ENCODE data around the gene WWOX. TPM values are rescaled to one million over a fixed set of nuclear protein-coding genes. Genes with fewer than 3 reads are reported as not detected.

Gene WWOX
- total RNA-seq, 1 donor from 2014 or later = 7.3 TPM

DNA sequence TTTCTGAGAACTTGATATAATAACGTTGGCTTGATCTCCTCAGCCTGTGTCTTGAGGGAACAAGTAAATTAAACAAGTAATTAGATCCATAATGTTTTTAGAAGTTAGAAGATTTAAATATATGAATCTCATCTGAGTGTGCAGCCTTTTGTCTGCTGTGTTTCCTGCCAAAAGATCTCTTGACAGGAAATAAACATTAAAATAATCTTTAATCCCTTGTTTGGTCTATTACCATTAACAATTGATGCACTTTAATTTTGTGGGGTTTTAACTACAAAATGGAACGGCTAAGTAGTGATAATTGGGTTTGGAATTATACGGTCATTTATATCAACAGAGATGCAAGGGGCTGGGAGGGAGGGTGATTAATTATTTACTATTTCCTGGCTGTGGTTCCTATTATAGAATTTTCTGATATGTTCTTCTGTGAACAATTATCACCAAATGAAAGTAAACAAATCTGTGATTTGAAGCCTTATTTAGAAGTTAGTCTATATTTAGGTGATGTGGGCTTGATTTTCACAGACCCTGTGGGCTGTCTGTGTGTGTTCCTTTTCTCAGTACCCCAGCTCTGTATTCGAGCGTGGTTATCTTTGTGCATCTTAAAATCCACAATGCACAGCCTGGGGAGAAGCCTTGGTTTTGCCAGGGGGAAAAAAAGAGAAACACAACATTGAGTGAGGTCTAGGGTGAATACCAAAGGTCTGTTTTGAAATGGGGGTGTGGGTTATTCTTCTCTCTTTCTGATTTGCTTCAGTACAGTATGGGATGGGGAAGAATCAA, 556.1 kb downstream of the WWOX start:
- H3K9me3 ChIP-seq (ENCODE audit: insufficient read depth, low read depth, low read length) = no peaks in the 10 kb centered on the region
- H3K4me1 Mint-ChIP-seq (ENCODE audit: low read depth, unreplicated experiment) = no peaks in the 10 kb centered on the region
- H3K27ac Mint-ChIP-seq (ENCODE audit: unreplicated experiment) = no peak overlapping the region
- no peaks in the 10 kb centered on the region for H3K9me3 Mint-ChIP-seq (ENCODE audit: unreplicated experiment)
- H3K4me3 Mint-ChIP-seq (ENCODE audit: unreplicated experiment) = no peak overlapping the region
- H3K9ac ChIP-seq (ENCODE audit: low read length) = no peak overlapping the region
- H3K4me2 ChIP-seq (ENCODE audit: low read length) = no peak overlapping the region
- no peak overlapping the region for H3K27ac ChIP-seq (ENCODE audit: low read depth, low read length)
- TF ChIP-seq, protein P1, sequence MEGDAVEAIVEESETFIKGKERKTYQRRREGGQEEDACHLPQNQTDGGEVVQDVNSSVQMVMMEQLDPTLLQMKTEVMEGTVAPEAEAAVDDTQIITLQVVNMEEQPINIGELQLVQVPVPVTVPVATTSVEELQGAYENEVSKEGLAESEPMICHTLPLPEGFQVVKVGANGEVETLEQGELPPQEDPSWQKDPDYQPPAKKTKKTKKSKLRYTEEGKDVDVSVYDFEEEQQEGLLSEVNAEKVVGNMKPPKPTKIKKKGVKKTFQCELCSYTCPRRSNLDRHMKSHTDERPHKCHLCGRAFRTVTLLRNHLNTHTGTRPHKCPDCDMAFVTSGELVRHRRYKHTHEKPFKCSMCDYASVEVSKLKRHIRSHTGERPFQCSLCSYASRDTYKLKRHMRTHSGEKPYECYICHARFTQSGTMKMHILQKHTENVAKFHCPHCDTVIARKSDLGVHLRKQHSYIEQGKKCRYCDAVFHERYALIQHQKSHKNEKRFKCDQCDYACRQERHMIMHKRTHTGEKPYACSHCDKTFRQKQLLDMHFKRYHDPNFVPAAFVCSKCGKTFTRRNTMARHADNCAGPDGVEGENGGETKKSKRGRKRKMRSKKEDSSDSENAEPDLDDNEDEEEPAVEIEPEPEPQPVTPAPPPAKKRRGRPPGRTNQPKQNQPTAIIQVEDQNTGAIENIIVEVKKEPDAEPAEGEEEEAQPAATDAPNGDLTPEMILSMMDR (IDR thresholded peaks at IDR 0.05; ENCODE audit: insufficient read depth, low read depth, low read length) = no peak
- no peak for TF ChIP-seq EZH2 (IDR thresholded peaks at IDR 0.05; ENCODE audit: insufficient read depth, low read length)
- H3K4me3 ChIP-seq (ENCODE audit: insufficient read depth, low read depth, low read length) = no peak overlapping the region
- H3K27me3 ChIP-seq (ENCODE audit: insufficient read depth, low read length) = no peaks in the 10 kb centered on the region
- no peak for FAIRE-seq
- no peak for DNase-seq (ENCODE audit: low read depth)
- no peaks in the 10 kb centered on the region for H3K79me2 ChIP-seq (ENCODE audit: insufficient read depth, low read length)
- no peaks in the 10 kb centered on the region for H3K36me3 Mint-ChIP-seq (ENCODE audit: low read depth, unreplicated experiment)
- no peaks in the 10 kb centered on the region for H3K36me3 ChIP-seq (ENCODE audit: insufficient read depth, low read length)
- no peaks in the 10 kb centered on the region for H4K20me1 ChIP-seq (ENCODE audit: insufficient read depth, low read length)
- H3K27me3 Mint-ChIP-seq (ENCODE audit: low read depth, unreplicated experiment) = peaks cover 3% of the 10 kb centered on the region
- H3K4me1 ChIP-seq (ENCODE audit: insufficient read depth, low read length) = no peaks in the 10 kb centered on the region
- no peak overlapping the region for H2AFZ ChIP-seq (ENCODE audit: low read depth, low read length)

DNA sequence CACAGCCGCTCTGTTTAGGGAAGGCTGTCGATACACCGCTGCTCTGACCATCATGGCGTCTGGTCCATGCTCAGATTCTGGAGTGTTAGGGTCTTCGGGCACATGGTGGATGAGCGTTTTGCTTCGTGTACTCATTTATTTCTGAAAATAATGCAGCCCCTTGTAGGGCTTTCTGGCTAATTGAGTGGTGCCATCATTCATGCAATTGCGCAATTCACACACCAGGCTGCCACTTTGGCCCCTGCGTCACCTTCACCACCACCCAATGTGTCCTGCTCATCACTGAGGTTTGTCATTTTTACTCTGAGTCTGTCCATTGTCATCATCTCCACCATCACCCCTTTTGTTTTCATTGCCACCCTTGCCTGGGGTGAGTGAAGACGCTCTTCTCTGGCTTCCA, 557.4 kb downstream of the WWOX start:
- DNase-seq (ENCODE audit: low read depth) = no peak
- no peaks in the 10 kb centered on the region for H4K20me1 ChIP-seq (ENCODE audit: insufficient read depth, low read length)
- TF ChIP-seq, protein P1 (IDR thresholded peaks at IDR 0.05; ENCODE audit: insufficient read depth, low read depth, low read length) = no peak
- no peak for TF ChIP-seq EZH2 (IDR thresholded peaks at IDR 0.05; ENCODE audit: insufficient read depth, low read length)
- H3K4me3 ChIP-seq (ENCODE audit: insufficient read depth, low read depth, low read length) = no peak overlapping the region
- H3K79me2 ChIP-seq (ENCODE audit: insufficient read depth, low read length) = no peaks in the 10 kb centered on the region
- H3K4me1 ChIP-seq (ENCODE audit: insufficient read depth, low read length) = no peaks in the 10 kb centered on the region
- no peaks in the 10 kb centered on the region for H3K36me3 Mint-ChIP-seq (ENCODE audit: low read depth, unreplicated experiment)
- no peaks in the 10 kb centered on the region for H3K36me3 ChIP-seq (ENCODE audit: insufficient read depth, low read length)
- no peaks in the 10 kb centered on the region for H3K9me3 Mint-ChIP-seq (ENCODE audit: unreplicated experiment)
- H2AFZ ChIP-seq (ENCODE audit: low read depth, low read length) = no peak overlapping the region
- H3K4me1 Mint-ChIP-seq (ENCODE audit: low read depth, unreplicated experiment) = no peaks in the 10 kb centered on the region
- no peaks in the 10 kb centered on the region for H3K27me3 Mint-ChIP-seq (ENCODE audit: low read depth, unreplicated experiment)
- no peak for FAIRE-seq
- no peak overlapping the region for H3K4me2 ChIP-seq (ENCODE audit: low read length)
- H3K4me3 Mint-ChIP-seq (ENCODE audit: unreplicated experiment) = no peak overlapping the region
- H3K9ac ChIP-seq (ENCODE audit: low read length) = no peak overlapping the region
- no peak overlapping the region for H3K27ac Mint-ChIP-seq (ENCODE audit: unreplicated experiment)
- H3K27me3 ChIP-seq (ENCODE audit: insufficient read depth, low read length) = no peaks in the 10 kb centered on the region
- H3K27ac ChIP-seq (ENCODE audit: low read depth, low read length) = no peak overlapping the region
- H3K9me3 ChIP-seq (ENCODE audit: insufficient read depth, low read depth, low read length) = no peaks in the 10 kb centered on the region

DNA sequence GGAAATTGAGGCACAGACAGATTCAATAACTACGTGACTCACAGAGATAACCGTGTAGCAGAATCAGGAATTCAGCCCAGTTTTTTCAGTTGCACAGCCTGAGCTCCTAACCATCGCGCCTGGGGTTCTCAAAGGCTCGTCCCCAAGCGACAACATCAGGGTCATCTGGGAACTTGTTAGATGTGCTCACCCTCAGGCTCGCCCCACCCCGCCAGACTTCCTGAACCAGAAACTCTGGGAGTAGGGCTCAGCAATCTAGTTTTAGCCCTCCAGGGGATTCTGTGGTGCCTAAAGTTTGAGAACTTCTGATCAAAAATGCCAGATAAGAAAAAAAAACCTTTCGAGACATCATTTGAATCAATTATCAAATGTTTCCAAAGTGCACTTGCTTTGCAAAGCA, 559.8 kb downstream of the WWOX start:
- DNase-seq (ENCODE audit: low read depth) (no peak), FAIRE-seq (no peak)
- no peak overlapping the region for H3K27ac Mint-ChIP-seq (ENCODE audit: unreplicated experiment)
- H4K20me1 ChIP-seq (ENCODE audit: insufficient read depth, low read length) = no peaks in the 10 kb centered on the region
- H3K27me3 Mint-ChIP-seq (ENCODE audit: low read depth, unreplicated experiment) = no peaks in the 10 kb centered on the region
- no peaks in the 10 kb centered on the region for H3K4me1 ChIP-seq (ENCODE audit: insufficient read depth, low read length)
- H3K36me3 Mint-ChIP-seq (ENCODE audit: low read depth, unreplicated experiment) = no peaks in the 10 kb centered on the region
- no peaks in the 10 kb centered on the region for H3K9me3 Mint-ChIP-seq (ENCODE audit: unreplicated experiment)
- H3K36me3 ChIP-seq (ENCODE audit: insufficient read depth, low read length) = no peaks in the 10 kb centered on the region
- no peaks in the 10 kb centered on the region for H3K79me2 ChIP-seq (ENCODE audit: insufficient read depth, low read length)
- no peak overlapping the region for H2AFZ ChIP-seq (ENCODE audit: low read depth, low read length)
- no peaks in the 10 kb centered on the region for H3K9me3 ChIP-seq (ENCODE audit: insufficient read depth, low read depth, low read length)
- peaks cover 2% of the 10 kb centered on the region for H3K27me3 ChIP-seq (ENCODE audit: insufficient read depth, low read length)
- no peak overlapping the region for H3K4me3 ChIP-seq (ENCODE audit: insufficient read depth, low read depth, low read length)
- no peak overlapping the region for H3K4me3 Mint-ChIP-seq (ENCODE audit: unreplicated experiment)
- TF ChIP-seq, protein P1 (IDR thresholded peaks at IDR 0.05; ENCODE audit: insufficient read depth, low read depth, low read length) = no peak
- no peak for TF ChIP-seq EZH2 (IDR thresholded peaks at IDR 0.05; ENCODE audit: insufficient read depth, low read length)
- no peaks in the 10 kb centered on the region for H3K4me1 Mint-ChIP-seq (ENCODE audit: low read depth, unreplicated experiment)
- H3K4me2 ChIP-seq (ENCODE audit: low read length) = no peak overlapping the region
- H3K9ac ChIP-seq (ENCODE audit: low read length) = no peak overlapping the region
- H3K27ac ChIP-seq (ENCODE audit: low read depth, low read length) = no peak overlapping the region
